A549 (cell line): Measurements from ENCODE around the gene SLC22A17. TPM values are rescaled to one million over a fixed set of nuclear protein-coding genes. Genes with fewer than 3 reads are reported as not detected.

Source experiments
- ATAC-seq, 2 experiments: fragments of 200-7000 bp in 1 of 2; fragments of >200 bp in 1 of 2; cut with Nextera tagmentation in 1 of 2; cut with Tn5 transposase in 1 of 2; 3 replicates each; pipeline versions ENCODE4 v1.8.0 to v1.9.1; 2018 to 2020; ENCODE audit warnings: mild to moderate bottlenecking in 1 of 2, moderate library complexity in 1 of 2
- CTCF ChIA-PET: fragments of 300-600 bp; sonication (Branson Sonifier 250); formaldehyde crosslinking; extraction: SDS; loops from one replicate; lab custom pipeline; 2021; ENCODE audit warnings: antibody characterized with exemption, inconsistent platforms; lab: Yijun Ruan, JAX
- POLR2A ChIA-PET: fragments of 350-600 bp; formaldehyde crosslinking; extraction: SDS; loops from one replicate; lab custom pipeline; 2021; ENCODE audit warnings: antibody characterized with exemption, inconsistent platforms; lab: Yijun Ruan, JAX
- DNase-seq, 2 experiments: peaks; one replicate each; pipeline versions ENCODE4 v3.0.0 to v3.0.0-alpha.2; 2011 to 2016; ENCODE audit warnings: low read depth in 1 of 2, low spot score in 1 of 2
- FAIRE-seq: peaks from 2 replicates; lab custom pipeline; 2011; peaks lifted over from hg19 to GRCh38; lab: Jason Lieb, UNC
- H3K27ac ChIP-seq, 2 experiments: fragments of >200 bp; sonication (Bioruptor Twin); formaldehyde crosslinking; 3 replicates each; pipeline ENCODE4 v1.5.1; 2016 to 2017
- H3K4me1 ChIP-seq: fragments of >200 bp; sonication (Bioruptor Twin); formaldehyde crosslinking; 3 replicates; pipeline ENCODE4 v1.6.1; 2016
- H3K4me2 ChIP-seq: fragments of >200 bp; sonication (Bioruptor Twin); formaldehyde crosslinking; 3 replicates; pipeline ENCODE4 v1.6.1; 2016
- H3K4me3 ChIP-seq: fragments of >200 bp; sonication (Bioruptor Twin); formaldehyde crosslinking; 3 replicates; pipeline ENCODE4 v1.5.1; 2016
- H3K9me3 ChIP-seq: fragments of >200 bp; sonication (Bioruptor Twin); formaldehyde crosslinking; 3 replicates; pipeline ENCODE4 v1.6.1; 2016
- ATOH8 ChIP-seq: fragments of 250-450 bp; sonication (Bioruptor Pico); IDR thresholded peaks from 2 replicates; pipeline ENCODE4 v1.5.0; 2020; ENCODE audit warnings: low read depth, mild to moderate bottlenecking, moderate library complexity
- BCL3 ChIP-seq: fragments of >200 bp; sonication (Bioruptor Twin); formaldehyde crosslinking; IDR thresholded peaks from 3 replicates; pipeline ENCODE4 v1.6.1; 2016
- BHLHE40 ChIP-seq: IDR thresholded peaks from 2 replicates; pipeline ENCODE4 v1.6.1; 2012; ENCODE audit warnings: low read depth, low read length, inconsistent platforms
- CBX8 ChIP-seq: fragments of 200-600 bp; sonication (generic); IDR thresholded peaks from 2 replicates; pipeline ENCODE4 v1.6.1; 2016
- CHD4 ChIP-seq: fragments of 200-600 bp; sonication (generic); IDR thresholded peaks from 2 replicates; pipeline ENCODE4 v1.6.1; 2016; ENCODE audit warnings: antibody characterized with exemption, mild to moderate bottlenecking, borderline replicate concordance
- CTCF ChIP-seq: fragments of >200 bp; sonication (Bioruptor Twin); formaldehyde crosslinking; IDR thresholded peaks from 3 replicates; pipeline ENCODE4 v1.5.1; 2016
- EHMT2 ChIP-seq: fragments of 200-600 bp; sonication (generic); IDR thresholded peaks from 2 replicates; pipeline ENCODE4 v1.6.1; 2016; ENCODE audit warnings: antibody characterized with exemption, low read depth, mild to moderate bottlenecking, moderate library complexity
- ELK1 ChIP-seq: fragments of 150-350 bp; IDR thresholded peaks from 2 replicates; pipeline ENCODE4 v1.6.1; 2014; ENCODE audit warnings: low read depth, mild to moderate bottlenecking, low read length
- ESRRA ChIP-seq: fragments of 150-350 bp; IDR thresholded peaks from 2 replicates; pipeline ENCODE4 v1.6.1; 2014; ENCODE audit warnings: mild to moderate bottlenecking, low read length, borderline replicate concordance
- FOSB ChIP-seq: fragments of 250-450 bp; sonication (Bioruptor Pico); IDR thresholded peaks from 2 replicates; pipeline ENCODE4 v1.5.0; 2020; ENCODE audit warnings: mild to moderate bottlenecking, moderate library complexity
- GATA3 ChIP-seq: IDR thresholded peaks from 2 replicates; pipeline ENCODE4 v1.6.1; 2012; ENCODE audit warnings: borderline replicate concordance
- HES2 ChIP-seq: fragments of >200 bp; sonication (Bioruptor Twin); formaldehyde crosslinking; IDR thresholded peaks from 2 replicates; pipeline ENCODE4 v1.6.1; 2016
- HEYL ChIP-seq: fragments of 250-450 bp; sonication (Bioruptor Pico); IDR thresholded peaks from 2 replicates; pipeline ENCODE4 v1.8.0; 2021; ENCODE audit warnings: mild to moderate bottlenecking, moderate library complexity
- HOXB13 ChIP-seq: fragments of 250-450 bp; sonication (Bioruptor Pico); IDR thresholded peaks from 2 replicates; pipeline ENCODE4 v1.5.0; 2020; ENCODE audit warnings: low read depth, mild to moderate bottlenecking, moderate library complexity
- MAFK ChIP-seq: fragments of 450-650 bp; IDR thresholded peaks from 2 replicates; pipeline ENCODE4 v1.6.1; 2014; ENCODE audit not compliant: partially characterized antibody
- MAX ChIP-seq: IDR thresholded peaks from 2 replicates; pipeline ENCODE4 v1.6.1; 2012
- NPAS2 ChIP-seq: fragments of 250-450 bp; sonication (Bioruptor Pico); IDR thresholded peaks from 2 replicates; pipeline ENCODE4 v1.8.0; 2022; ENCODE audit warnings: mild to moderate bottlenecking, moderate library complexity, borderline replicate concordance
- NR3C1 ChIP-seq: fragments of >200 bp; sonication (Bioruptor Twin); formaldehyde crosslinking; IDR thresholded peaks from 3 replicates; pipeline ENCODE4 v1.6.1; 2017
- POLR2A ChIP-seq: IDR thresholded peaks from 2 replicates; pipeline ENCODE4 v1.6.1; 2012; ENCODE audit warnings: mild to moderate bottlenecking, low read length
- POLR2AphosphoS2 ChIP-seq: conservative IDR thresholded peaks from 2 replicates; pipeline ENCODE4 v1.6.1; 2012; ENCODE audit warnings: low read length, improper control_type of control experiment, inconsistent platforms
- RNF2 ChIP-seq: fragments of 200-600 bp; sonication (generic); IDR thresholded peaks from 2 replicates; pipeline ENCODE4 v1.6.1; 2016; ENCODE audit warnings: low read depth, mild to moderate bottlenecking, antibody characterized with exemption, moderate library complexity, borderline replicate concordance
- ZC3H11A ChIP-seq: fragments of 450-650 bp; IDR thresholded peaks from 2 replicates; pipeline ENCODE4 v1.6.1; 2014; ENCODE audit warnings: antibody characterized with exemption, mild to moderate bottlenecking
- WGBS: methylation state at CpG from one replicate; pipeline ENCODE4 v1.1.6; 2017; ENCODE audit errors: missing lambda C conversion rate; 5-methylcytosine and 5-hydroxymethylcytosine counted together
- polyA plus RNA-seq, 4 experiments: library from polyadenylated mRNA; depleted of rRNA in 3 of 4; stranded (reverse); fragments of >200 nt; fragmentation: RNase III in 1 of 4; extraction: RNeasy Plus Mini Kit Qiagen cat#74134 plus additional on column Dnase treatment in 1 of 4; gene quantifications; 2 replicates in 3 of 4; 3 replicates in 1 of 4; pipeline ENCODE4 v1.2.3, GENCODE V29; 2011 to 2017
- TF ChIP-seq, protein P1 (sequence below): IDR thresholded peaks from 2 replicates; pipeline ENCODE4 v1.6.1; 2012

The SLC22A17 gene
- polyA plus RNA-seq, 2 of the 4 experiments (the other 2 are of a cell fraction): 3.5 to 8.4 TPM

GRCh38 chr14:23362200-23362599 is 9.5 kb upstream of the SLC22A17 start:
- WGBS: 23% methylated on average over 3 of the region's 3 CpGs
- ChIA-PET POLR2A (interaction anchor here (1.2 kb wide), 1 partner anchor 10 kb away, joined by 3 read pairs; the partner anchor contains the start of gene SLC22A17), CTCF (interaction anchor here (0.5 to 9.6 kb wide), 9 partner anchors 9 to 198 kb away, joined by 3 to 80 read pairs (median 6); partner anchors contain the start of genes CMTM5 and SLC22A17)
- FAIRE-seq (peak; percentile 13), DNase-seq (peak in 1 of 2 experiments; percentile 21), ATAC-seq (peak in 1 of 2 experiments; percentile 38; a peak in 2 of 6 replicates)
- H3K9me3 ChIP-seq: no peaks in the 10 kb centered on the region
- H3K4me1 ChIP-seq: no peaks in the 10 kb centered on the region
- TF ChIP-seq HOXB13 (CRISPR knock-in tag): no peak
- TF ChIP-seq HEYL (CRISPR knock-in tag): no peak
- no peak for TF ChIP-seq BCL3
- no peak for TF ChIP-seq NPAS2
- no peak for TF ChIP-seq FOSB (CRISPR knock-in tag)
- TF ChIP-seq ESRRA: no peak
- TF ChIP-seq CHD4: no peak
- TF ChIP-seq POLR2AphosphoS2: no peak
- no peak for TF ChIP-seq GATA3
- no peak for TF ChIP-seq CTCF
- TF ChIP-seq, protein P1, sequence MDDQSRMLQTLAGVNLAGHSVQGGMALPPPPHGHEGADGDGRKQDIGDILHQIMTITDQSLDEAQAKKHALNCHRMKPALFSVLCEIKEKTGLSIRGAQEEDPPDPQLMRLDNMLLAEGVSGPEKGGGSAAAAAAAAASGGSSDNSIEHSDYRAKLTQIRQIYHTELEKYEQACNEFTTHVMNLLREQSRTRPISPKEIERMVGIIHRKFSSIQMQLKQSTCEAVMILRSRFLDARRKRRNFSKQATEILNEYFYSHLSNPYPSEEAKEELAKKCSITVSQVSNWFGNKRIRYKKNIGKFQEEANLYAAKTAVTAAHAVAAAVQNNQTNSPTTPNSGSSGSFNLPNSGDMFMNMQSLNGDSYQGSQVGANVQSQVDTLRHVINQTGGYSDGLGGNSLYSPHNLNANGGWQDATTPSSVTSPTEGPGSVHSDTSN: no peak
- H3K27ac ChIP-seq: no peak overlapping the region
- H3K4me2 ChIP-seq: no peak overlapping the region
- H3K4me3 ChIP-seq: no peak overlapping the region

- TF ChIP-seq, protein P1: no peak
- TF ChIP-seq CBX8 (no peak), ZC3H11A (no peak)
- ChIA-PET CTCF (interaction anchor here (1.0 to 9.6 kb wide), 9 partner anchors 9 to 198 kb away, joined by 3 to 80 read pairs (median 6); partner anchors contain the start of genes CMTM5 and SLC22A17), POLR2A (interaction anchor here (1.2 kb wide), 1 partner anchor 9 kb away, joined by 3 read pairs; the partner anchor contains the start of gene SLC22A17)
- DNase-seq (no peak), ATAC-seq (no peak), FAIRE-seq (no peak)
- Histone ChIP-seq H3K9me3 (no peaks in the 10 kb centered on the region), H3K4me2 (no peak overlapping the region), H3K4me3 (no peak overlapping the region), H3K4me1 (no peaks in the 10 kb centered on the region), H3K27ac (no peak overlapping the region)
- 67% methylated on average over 6 of the region's 6 CpGs for WGBS
Measured at GRCh38 chr14:23361763-23362162, 9.1 kb upstream of the SLC22A17 start.

DNA sequence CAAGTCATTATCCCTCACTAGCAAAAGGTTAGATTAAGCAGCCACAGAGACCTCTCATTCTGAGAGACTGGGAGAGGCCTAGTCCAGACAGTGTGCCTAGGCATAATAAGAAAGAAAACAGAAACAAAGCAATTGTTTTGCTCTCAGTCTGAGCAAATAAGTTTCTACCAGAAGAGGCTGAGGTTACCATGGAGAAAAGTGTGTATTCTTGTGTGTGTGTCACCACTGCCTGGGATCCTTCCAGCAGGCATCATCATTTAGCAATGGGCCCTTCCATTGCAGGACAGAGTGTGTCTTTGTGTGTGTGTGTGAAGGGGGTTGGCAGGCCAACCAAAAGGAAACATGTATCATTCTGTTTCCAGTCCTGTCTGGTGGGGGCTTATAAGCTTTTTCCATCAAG is 8.6 kb upstream of the SLC22A17 start:
- ChIA-PET CTCF (interaction anchor here (1.3 to 9.6 kb wide), 9 partner anchors 8 to 199 kb away, joined by 3 to 80 read pairs (median 5); partner anchors contain the start of genes CMTM5 and SLC22A17), POLR2A (interaction anchor here (1.2 kb wide), 1 partner anchor 9 kb away, joined by 3 read pairs; the partner anchor contains the start of gene SLC22A17)
- ATAC-seq: 0 out of 6 replicates have a peak, but pooled peaks of 1 of the 2 experiments have one; percentile 28
- Histone ChIP-seq H3K9me3 (no peaks in the 10 kb centered on the region), H3K4me1 (no peaks in the 10 kb centered on the region), H3K4me2 (no peak overlapping the region), H3K4me3 (no peak overlapping the region), H3K27ac (no peak overlapping the region)
- FAIRE-seq: no peak
- no peak for DNase-seq
- TF ChIP-seq MAFK (no peak), POLR2A (no peak), CBX8 (no peak), NR3C1 (no peak), HEYL (CRISPR knock-in tag) (no peak), MAX (no peak), BHLHE40 (no peak), EHMT2 (no peak), CTCF (no peak), HES2 (no peak), RNF2 (no peak), ELK1 (no peak), ATOH8 (CRISPR knock-in tag) (no peak)
